ENCODE measurements around the gene MIF4GD.

- TF ChIP-seq POLR2A (IDR thresholded peaks at IDR 0.05; ENCODE audit: low read length), result no peak
- no peak for TF ChIP-seq GATA1 (IDR thresholded peaks at IDR 0.05; ENCODE audit: low read depth, low read length)
Observed at GRCh38 chr17:75249564-75249963, 21.5 kb downstream of the MIF4GD start.
